GM19099 (cell line): ENCODE results near the gene COPE.

Source experiments
- POLR2A ChIP-seq: IDR thresholded peaks from 3 replicates; pipeline ENCODE4 v1.6.1; 2011; ENCODE audit warnings: low read depth; ENCODE audit not compliant: insufficient read length; ENCODE audit errors: extremely low read depth

COPE gene

DNA sequence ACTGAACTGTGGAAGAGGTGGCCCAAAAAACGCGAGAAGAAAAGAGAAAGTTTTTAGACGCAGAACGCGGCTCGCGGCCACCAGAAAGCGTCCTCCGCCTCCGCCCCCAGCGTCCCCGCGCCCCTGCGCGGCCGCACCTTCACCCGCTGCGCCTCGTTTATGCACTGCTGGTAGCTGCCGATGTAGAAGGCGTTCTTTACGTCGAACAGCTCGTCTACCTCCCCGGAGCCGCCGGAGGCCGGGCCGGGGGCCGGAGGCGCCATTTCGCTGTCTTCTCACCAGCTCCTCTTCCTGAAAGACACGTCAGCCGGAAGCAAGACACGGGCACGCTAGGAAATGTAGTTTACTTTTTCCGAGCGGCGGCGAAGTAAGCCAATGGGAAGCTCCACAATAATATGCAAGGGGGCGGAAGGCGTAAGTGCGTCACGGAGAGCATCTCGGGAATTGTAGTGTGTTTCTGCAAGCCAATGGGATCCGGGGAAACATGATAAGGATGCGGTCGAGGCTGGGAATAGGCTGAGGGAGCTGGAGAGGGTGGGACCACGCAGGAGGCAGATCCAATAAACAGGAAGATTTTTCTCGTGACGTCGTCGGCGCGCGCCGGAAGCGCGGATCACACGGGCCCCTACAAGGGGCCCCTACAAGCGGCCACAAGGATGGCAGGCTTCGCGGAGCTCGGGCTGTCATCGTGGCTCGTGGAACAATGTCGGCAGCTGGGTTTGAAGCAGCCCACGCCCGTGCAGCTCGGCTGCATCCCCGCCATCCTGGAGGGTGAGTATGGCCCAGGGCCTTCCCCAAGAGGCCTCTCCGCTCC lies at the start of gene COPE, which contains the start of gene DDX49:
TSS of gene COPE (minus strand) at position 302 of the 814 bp plus-strand sequence. CDS start at position 263, 39 bp downstream.
TSS of gene DDX49 (plus strand) at position 630 of the 814 bp plus-strand sequence. CDS start at position 657, 27 bp downstream.
- TF ChIP-seq POLR2A = peak; percentile 88

DNA sequence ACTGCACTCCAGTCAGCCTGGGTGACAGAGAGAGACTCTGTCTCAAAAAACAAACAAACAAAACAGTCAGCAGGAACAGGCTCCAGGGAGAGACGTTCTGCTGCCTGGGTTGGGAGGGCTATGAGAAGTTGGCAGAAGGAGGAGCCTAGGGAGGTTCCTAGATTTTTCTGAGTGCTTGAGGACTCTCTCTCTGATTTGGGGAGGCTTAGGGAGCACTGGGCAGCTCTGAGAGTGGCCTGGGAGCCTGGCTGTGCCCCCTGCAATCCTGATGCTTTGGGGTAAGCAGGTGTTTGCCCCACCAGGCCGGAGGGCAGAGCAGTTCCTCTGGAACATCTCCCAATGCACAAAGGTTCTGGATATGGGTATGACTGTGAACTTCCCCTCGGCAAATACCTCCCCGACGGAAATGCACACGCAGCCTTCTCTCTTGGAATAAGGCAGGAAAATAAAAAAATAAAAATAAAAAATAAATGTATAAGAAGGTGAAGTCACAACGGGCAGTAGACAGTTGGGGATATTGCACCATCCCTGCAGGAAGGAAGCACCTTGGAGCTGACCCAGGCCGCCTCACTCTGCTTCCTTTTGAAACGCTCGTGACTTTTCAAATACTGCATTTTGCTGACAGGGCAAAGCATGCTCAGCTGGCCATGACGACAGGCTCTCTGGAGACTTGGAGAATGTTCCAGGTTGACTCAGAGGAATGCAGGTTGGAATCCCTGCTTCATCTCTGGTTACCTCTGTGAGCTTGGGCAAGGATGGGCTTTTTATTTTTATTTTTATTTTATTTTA lies 48.4 kb upstream of the COPE start:
- TF ChIP-seq POLR2A = no peak

DNA sequence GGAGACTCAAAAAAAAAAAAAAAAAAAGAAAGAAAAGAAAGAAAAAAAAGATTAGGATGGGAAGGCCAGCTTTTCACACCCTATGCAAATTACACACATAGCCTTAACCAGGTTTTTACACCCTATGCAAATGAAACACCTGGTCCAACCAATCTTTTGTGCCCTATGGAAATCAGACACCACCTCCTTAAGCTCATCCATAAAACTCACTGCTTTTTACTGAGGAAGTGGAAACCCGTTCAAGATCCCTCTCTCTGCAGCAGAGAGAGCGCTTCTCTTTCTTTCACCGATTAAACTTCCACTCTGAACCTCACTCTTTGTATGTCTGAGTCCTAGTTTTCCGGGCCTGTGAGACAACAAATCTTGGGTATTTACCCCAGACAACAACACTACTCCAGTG lies 47.1 kb upstream of the COPE start:
- no peak for TF ChIP-seq POLR2A

DNA sequence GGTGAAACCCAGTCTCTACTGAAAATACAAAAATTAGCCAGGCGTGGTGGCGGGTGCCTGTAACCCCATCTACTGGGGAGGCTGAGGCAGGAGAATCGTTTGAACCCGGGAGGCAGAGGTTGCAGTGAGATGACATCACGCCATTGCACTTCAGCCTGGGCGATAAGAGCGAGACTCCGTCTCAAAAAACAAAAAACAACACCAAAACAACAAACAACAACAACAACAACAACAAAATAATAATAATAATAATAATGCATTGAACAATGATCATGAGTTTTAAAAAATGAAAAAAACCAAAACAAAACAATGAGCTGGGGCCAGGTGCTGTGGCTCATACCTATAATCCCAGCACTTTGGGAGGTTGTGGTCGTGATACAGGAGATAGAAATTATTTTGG lies 44.9 kb upstream of the COPE start:
- TF ChIP-seq POLR2A = no peak

DNA sequence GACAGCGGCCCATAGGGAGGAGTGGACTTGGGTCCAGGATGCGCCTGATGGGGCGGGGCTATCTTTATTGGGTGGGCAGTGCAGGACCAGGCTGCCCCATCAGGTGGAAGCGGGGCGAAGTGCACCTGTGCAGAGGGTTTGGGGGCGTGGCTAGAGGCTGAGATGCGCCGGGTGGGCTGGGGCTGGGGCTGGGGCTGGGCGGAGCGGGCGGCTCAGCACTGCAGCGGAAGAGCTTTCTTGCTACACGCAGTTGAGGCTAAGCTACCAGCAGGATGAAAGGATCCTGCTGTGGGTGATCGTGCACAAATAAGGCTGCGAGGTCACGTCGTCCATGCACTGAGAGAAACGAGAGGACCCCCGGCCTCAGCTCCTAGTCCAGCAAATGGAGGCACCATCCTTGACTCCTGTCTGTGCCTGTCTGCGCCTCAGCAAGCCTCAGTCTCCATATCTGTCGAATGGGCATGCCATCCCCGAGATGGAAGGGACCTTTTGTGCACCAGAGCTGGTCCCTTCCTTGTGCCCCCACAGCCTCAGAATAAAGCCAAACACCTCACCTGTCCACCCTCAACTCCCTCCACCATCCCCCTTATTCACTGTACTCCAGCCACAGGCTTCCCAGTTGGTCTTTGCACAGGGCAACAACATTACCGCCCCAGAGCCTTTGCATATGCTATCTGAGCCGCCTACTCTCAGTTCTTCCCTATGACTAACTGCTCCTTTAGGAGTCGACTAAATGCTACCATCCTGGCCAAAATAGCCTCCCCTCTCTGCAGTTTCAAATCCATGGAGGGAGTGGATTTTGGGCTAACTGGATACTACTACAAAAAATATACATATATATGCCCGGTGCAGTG lies 42.8 kb upstream of the COPE start:
- no peak for TF ChIP-seq POLR2A

DNA sequence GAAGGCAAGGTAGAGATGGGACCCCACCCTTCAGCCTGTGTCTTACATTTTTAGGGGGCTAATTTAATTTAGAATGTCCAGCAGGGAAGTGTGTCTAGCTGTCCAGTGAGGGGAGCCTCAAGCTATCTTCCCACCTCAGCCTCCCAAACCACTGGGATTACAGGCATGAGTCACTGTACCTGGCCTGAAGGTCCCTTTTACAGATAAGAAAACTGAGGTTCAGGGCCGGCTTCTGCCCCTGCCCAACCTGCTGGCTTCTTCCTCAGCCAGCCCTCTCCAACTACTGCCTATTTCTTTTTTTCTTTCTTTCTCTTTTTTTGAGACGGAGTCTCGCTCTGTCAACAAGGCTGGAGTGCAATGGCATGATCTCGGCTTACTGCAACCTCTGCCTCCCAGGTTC lies 41.2 kb upstream of the COPE start:
- no peak for TF ChIP-seq POLR2A

DNA sequence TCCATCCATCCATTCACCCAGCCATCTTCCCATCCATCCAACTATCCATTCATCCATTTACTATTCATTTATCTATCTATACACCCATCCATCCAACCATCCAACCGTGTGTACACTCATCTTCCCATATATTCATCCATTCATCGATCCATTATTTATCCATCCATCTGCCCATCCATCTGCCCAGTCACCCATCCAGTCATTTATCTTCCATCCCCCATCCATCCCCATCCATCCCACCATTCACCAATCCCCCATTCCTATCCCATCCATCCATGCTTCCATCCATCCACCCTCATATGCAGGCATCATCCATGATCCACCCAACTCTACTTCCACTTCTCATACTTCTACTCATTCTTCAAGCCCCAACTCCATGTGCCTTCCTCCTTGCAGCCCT lies 35.9 kb upstream of the COPE start:
- no peak for TF ChIP-seq POLR2A

DNA sequence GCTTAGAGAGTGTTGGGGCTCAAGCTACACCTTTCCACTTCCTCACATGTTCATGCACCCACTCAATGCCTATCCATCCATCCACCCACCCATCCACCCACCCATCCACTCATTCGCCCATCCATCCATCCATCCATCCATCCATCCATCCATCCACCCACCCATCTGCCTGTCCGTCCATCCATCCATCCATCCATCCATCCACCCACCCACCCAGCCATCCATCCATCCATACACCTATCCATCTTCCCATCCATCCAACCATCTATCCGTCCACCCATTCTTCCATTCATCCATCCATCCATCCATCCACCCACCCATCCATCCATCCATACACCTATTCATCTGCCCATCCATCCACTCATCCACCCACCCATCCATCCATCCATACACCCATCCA lies 34.9 kb upstream of the COPE start:
- no peak for TF ChIP-seq POLR2A

DNA sequence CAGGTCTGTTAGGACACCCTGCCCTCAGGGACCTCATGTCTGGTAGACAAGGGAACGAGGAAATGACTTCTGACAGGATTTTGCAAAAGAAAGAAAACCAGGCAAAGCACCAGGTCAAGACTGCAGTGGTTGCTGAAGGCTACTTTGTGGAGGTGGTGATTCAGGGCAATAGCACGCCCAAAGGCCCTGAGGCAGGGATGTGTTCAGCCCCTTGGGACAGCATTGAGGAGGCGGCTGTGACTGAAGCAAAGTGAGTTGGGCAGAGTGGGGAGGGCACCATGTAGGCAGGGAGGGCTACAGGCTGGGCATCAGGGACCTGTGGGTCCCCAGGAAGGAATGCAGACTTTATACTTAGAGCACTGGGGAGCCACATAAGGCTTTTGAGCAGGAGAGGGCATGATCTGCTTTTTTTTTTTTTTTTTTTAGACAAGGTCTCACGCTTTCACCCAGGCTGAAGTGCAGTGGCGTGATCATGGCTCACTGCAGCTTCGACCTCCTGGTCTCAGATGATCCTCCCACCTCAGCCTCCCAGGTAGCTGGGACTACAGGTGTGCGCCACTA lies 32.6 kb upstream of the COPE start:
- TF ChIP-seq POLR2A = no peak

DNA sequence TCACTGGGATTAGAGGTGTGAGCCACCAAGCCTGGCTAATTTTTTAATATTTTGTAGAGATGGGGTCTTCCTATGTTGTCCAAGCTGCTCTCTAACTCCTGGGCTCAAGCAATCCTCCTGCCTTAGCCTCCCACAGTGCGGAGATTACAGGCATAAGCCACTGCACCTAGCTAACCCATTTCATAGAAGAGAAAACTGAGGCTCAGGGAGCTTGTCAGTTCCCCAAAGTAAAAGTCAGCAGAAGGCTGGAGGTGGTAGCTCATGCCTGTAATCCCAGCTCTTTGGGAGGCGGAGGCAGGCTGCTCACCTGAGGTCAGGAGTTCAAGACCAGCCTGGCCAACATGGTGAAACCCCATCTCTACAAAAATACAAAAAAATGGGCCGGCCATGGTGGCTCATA lies 30.7 kb upstream of the COPE start:
- no peak for TF ChIP-seq POLR2A

DNA sequence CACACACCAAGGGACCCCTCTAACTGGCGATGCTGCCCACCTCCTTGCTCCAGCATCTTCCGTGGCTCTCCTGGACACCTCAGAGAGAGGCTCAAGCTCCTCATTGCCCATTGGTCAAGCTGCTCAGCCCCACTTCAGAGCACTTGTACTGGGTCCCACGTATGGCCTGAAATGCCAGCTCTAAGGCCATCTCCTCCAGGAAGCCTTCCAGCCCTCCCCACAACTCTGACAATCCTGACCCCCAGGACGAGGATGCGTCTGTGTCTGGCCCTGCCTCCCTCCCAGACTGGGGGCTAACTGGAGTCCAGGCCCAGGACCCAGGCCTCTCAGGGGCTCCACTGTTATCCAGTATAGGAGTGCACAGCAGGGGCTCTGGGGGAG lies 29.8 kb upstream of the COPE start:
- TF ChIP-seq POLR2A = no peak

DNA sequence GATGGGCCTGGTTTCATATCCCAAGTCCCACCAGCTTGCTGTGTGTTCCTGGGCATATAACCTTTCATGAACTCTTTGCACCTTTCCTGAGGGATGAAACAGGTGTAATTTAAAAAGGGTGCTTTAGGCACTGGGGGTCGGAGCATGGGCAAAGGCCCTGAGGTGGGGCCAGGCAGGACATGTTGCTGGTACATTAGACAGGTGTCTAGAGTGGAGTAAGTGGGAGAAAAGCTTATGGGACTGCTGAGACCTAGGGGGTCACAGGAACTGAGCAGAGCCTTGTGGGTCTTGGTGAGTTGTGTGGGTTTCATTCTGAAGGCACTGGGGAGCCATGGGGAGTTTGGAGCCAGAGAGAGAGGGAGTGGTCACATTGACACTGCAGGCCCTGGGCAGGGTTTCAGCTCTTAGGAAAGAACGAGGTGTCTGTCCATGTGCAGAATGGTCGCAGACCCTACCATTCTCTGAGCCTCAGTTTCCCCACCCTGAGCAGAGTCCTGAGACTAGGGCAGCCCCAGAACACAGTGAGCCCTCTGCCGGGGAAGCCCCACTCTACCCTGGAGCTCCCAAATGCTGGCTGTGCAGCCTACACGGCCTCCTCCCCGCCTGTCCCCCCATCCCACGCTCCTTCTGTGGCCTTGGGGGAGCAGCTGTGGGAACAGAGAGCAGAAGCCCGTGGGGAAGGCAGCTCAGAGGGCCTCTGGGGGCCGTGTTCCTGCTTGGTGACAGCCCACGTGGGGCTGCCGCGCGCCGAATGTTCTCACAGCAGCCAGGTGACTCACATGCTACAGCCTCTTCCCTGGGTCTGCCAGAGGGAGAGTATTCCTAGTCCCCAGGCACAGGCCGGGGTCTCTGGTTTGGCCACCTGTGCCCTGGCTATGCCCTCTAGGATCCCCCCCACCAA lies 29.1 kb upstream of the COPE start:
- no peak for TF ChIP-seq POLR2A

DNA sequence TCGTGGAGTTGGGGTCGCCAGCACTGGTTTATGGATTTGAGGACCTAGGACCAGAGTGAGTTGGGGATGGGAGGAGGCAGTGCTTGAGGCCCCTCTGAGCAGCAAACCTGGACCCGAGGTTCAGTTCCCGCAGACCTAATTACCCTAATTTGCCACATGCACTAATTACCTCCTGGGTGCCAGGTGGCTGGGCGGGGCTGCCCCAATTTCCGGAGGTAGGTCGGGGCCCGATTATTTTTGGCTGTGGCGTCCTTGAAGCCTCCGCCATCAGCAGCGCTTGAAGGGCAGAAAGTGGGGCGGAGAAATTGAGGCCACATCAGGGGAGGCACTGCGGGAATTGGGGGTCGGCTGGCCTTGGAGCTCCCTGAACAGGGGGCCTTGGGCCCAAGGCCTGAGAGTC lies 27.7 kb upstream of the COPE start:
- no peak for TF ChIP-seq POLR2A

DNA sequence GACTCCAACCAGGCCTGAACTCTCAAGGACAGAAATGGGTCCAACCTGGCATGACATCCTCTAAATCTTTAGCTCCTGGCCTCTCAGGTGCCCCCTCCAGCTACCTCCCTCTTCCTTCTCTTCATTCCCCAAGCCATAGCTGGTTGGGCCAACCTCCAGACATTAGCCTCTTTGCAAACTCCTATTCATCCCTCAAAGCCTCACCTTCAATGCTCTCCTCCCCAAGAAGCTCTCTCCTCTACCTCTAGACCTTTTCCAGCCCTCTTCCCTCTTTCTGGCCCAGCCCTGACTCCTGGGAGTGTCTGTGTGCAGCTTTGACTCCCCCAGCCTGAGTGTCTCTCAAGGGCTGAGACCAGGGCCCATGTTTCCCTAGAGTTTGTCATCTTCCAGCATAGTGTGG lies 27.1 kb upstream of the COPE start:
- no peak for TF ChIP-seq POLR2A
